T-helper 17 cell (primary cell): ENCODE measurements around the gene ACER2. TPM values are rescaled to one million over a fixed set of nuclear protein-coding genes. Genes with fewer than 3 reads are reported as not detected.
"Not testable (repeated sequence)": the region's sequence is repeated elsewhere in the genome, so short reads cannot be mapped to it uniquely, and the experiment has no call there.

ENCODE experiments used
- ATAC-seq: fragments of 150-1000 bp; cut with Tn5 transposase; 2 replicates; pipeline ENCODE4 v1.10.0; 2021; ENCODE audit warnings: mild to moderate bottlenecking, moderate library complexity
- DNase-seq, 3 donors: peaks; one replicate each; pipeline versions ENCODE4 v3.0.0 to v3.0.0-alpha.2; 2020 to 2021
- H3K9me3 ChIP-seq: one replicate; pipeline ENCODE4 v1.7.0; 2013; ENCODE audit warnings: low read length, mild to moderate bottlenecking; ENCODE audit not compliant: control insufficient read depth, poor library complexity, severe bottlenecking
- H3K27ac Mint-ChIP-seq: one replicate; pipeline ENCODE4 v1.8.0; 2022; ENCODE audit warnings: mild to moderate bottlenecking, moderate library complexity, mixed read lengths
- H3K27me3 Mint-ChIP-seq: one replicate; pipeline ENCODE4 v1.8.0; 2022; ENCODE audit warnings: mixed read lengths
- H3K36me3 Mint-ChIP-seq: one replicate; pipeline ENCODE4 v1.8.0; 2022; ENCODE audit warnings: low read depth, mixed read lengths
- H3K4me1 Mint-ChIP-seq: one replicate; pipeline ENCODE4 v1.8.0; 2022; ENCODE audit warnings: mild to moderate bottlenecking, mixed read lengths
- H3K4me3 Mint-ChIP-seq: one replicate; pipeline ENCODE4 v1.8.0; 2022; ENCODE audit warnings: mild to moderate bottlenecking, moderate library complexity, mixed read lengths
- total RNA-seq, 4 donors: library from RNA in 2 of 4; stranded (reverse) in 2 of 4; gene quantifications; one replicate each; pipeline ENCODE4 v1.2.3 and lab custom pipeline; 2022 to 2026

Gene ACER2
- total RNA-seq, 2 donors from 2014 or later, result 1.8 to 7.8 TPM

- Mint-ChIP-seq H3K27ac (no peak overlapping the region), H3K4me3 (no peak overlapping the region), H3K36me3 (peaks cover 2% of the 10 kb centered on the region), H3K27me3 (peaks cover 10% of the 10 kb centered on the region), H3K4me1 (peaks cover 2% of the 10 kb centered on the region)
- no peak for DNase-seq
- H3K9me3 ChIP-seq, result no peaks in the 10 kb centered on the region
- no peak for ATAC-seq
Observed at GRCh38 chr9:19385786-19386501, 22.9 kb upstream of the ACER2 start.

DNA sequence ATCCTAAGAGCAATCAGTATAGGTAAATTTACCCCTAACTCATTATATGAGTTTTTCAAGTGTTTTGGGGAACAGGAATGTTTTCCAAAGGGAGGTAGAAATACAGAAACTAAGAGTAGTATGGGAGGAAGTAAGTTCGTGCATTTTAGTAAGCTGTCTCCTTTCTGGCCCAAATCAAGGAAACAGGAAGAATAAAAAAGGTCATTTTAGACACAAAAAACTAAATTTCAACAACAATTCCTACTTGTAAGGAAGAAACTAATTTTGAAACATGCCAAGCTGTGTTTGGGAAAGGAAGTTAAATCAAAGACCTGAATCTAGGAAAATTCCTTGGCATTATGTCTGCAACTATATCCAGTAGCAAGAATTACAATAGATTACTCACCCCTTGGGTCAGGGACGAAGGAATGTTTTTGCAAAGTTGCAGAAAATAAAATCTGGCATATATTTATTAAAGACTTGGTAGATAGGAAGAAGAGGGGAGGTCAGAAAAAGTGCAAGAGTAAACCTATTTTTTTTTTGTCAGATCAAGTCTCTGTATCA is 22.2 kb upstream of the ACER2 start:
- H3K4me1 Mint-ChIP-seq, result no peaks in the 10 kb centered on the region
- H3K27ac Mint-ChIP-seq, result no peak overlapping the region
- no peak overlapping the region for H3K4me3 Mint-ChIP-seq
- peaks cover 2% of the 10 kb centered on the region for H3K36me3 Mint-ChIP-seq
- ATAC-seq (no peak), DNase-seq (no peak)
- peaks cover 10% of the 10 kb centered on the region for H3K27me3 Mint-ChIP-seq
- H3K9me3 ChIP-seq, result no peaks in the 10 kb centered on the region

GRCh38 chr9:19387317-19387716 is 21.5 kb upstream of the ACER2 start:
- Mint-ChIP-seq H3K4me1 (no peaks in the 10 kb centered on the region), H3K4me3 (no peak overlapping the region), H3K27ac (no peak overlapping the region), H3K27me3 (peaks cover 10% of the 10 kb centered on the region), H3K36me3 (peaks cover 2% of the 10 kb centered on the region)
- ATAC-seq, result no peak
- no peak for DNase-seq
- no peaks in the 10 kb centered on the region for H3K9me3 ChIP-seq

- not testable (repeated sequence) for ATAC-seq, DNase-seq, H3K4me3 Mint-ChIP-seq, H3K4me1 Mint-ChIP-seq, H3K9me3 ChIP-seq, H3K27ac Mint-ChIP-seq, H3K36me3 Mint-ChIP-seq
- H3K27me3 Mint-ChIP-seq, result peaks cover 10% of the 10 kb centered on the region
Observed at GRCh38 chr9:19389539-19389938, 19.3 kb upstream of the ACER2 start.

- H3K9me3 ChIP-seq, result no peaks in the 10 kb centered on the region
- ATAC-seq (no peak), DNase-seq (no peak)
- H3K27ac Mint-ChIP-seq, result peak overlapping the region; percentile 54
- peaks cover 7% of the 10 kb centered on the region for H3K4me1 Mint-ChIP-seq
- H3K36me3 Mint-ChIP-seq, result no peaks in the 10 kb centered on the region
- no peak overlapping the region for H3K4me3 Mint-ChIP-seq
- H3K27me3 Mint-ChIP-seq, result no peaks in the 10 kb centered on the region
Observed at GRCh38 chr9:19397845-19398244, 11.0 kb upstream of the ACER2 start.

- not testable (repeated sequence) for H3K4me3 Mint-ChIP-seq, H3K36me3 Mint-ChIP-seq, DNase-seq, H3K9me3 ChIP-seq, ATAC-seq, H3K27ac Mint-ChIP-seq, H3K4me1 Mint-ChIP-seq, H3K27me3 Mint-ChIP-seq
Observed at GRCh38 chr9:19403231-19403630, 5.6 kb upstream of the ACER2 start.

GRCh38 chr9:19404283-19405075 is 4.3 kb upstream of the ACER2 start:
- DNase-seq (no peak), ATAC-seq (no peak)
- Mint-ChIP-seq H3K27ac (no peak overlapping the region), H3K4me1 (peaks cover 9% of the 10 kb centered on the region), H3K27me3 (no peaks in the 10 kb centered on the region), H3K36me3 (no peaks in the 10 kb centered on the region), H3K4me3 (no peak overlapping the region)
- no peaks in the 10 kb centered on the region for H3K9me3 ChIP-seq

DNA sequence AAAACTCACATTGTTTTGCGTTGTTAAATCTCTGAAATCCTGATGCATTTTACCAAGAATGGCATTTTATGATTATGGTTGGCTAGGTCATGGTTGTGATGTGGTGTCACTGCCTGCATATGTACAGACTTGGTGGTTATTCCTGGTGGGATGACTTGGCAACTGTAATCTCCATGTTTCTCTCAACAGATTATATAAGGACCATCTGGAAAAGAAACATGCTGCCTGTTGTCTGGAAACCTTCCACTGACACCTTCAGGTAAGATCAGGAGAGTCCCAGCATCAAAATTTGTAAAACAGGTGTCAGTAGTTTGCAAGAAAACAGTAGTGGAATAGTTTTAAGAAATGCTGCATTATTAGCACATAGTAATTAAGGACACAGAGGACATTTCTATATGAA is 3.0 kb upstream of the ACER2 start:
- DNase-seq (no peak), ATAC-seq (no peak)
- Mint-ChIP-seq H3K4me3 (no peak overlapping the region), H3K27ac (no peak overlapping the region), H3K4me1 (peaks cover 12% of the 10 kb centered on the region), H3K36me3 (no peaks in the 10 kb centered on the region), H3K27me3 (no peaks in the 10 kb centered on the region)
- H3K9me3 ChIP-seq, result no peaks in the 10 kb centered on the region

- Mint-ChIP-seq H3K4me1 (peaks cover 14% of the 10 kb centered on the region), H3K27me3 (no peaks in the 10 kb centered on the region), H3K4me3 (peak overlapping the region; percentile 96), H3K27ac (peak overlapping the region; percentile 47), H3K36me3 (no peaks in the 10 kb centered on the region)
- H3K9me3 ChIP-seq, result no peaks in the 10 kb centered on the region
- no peak for ATAC-seq
- DNase-seq, result peak in 1 of 3 donors; percentile 9
Observed at GRCh38 chr9:19408316-19408692, 505 bp upstream of the ACER2 start.

- ATAC-seq, result no peak
Observed at GRCh38 chr9:19409401-19410194, 789 bp downstream of the ACER2 start.

DNA sequence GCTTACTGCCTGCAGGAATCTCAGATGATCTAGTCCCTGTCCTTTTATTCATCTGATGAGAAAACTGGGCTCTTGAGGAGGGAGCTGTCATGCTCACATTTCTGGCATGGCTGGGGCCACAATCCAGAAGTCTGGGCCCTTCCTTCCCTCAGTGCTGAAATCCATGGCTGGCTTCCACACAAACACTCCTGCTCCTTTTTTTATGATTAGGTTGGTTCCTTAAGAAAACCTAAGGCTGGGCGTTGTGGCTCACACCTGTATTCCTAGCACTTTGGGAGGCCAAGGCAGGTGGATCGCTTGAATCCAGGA is 1.3 kb downstream of the ACER2 start:
- DNase-seq (no peak), ATAC-seq (no peak)
- no peak overlapping the region for H3K27ac Mint-ChIP-seq

More at GRCh38 chr9:19409401-19410194, 789 bp downstream of the ACER2 start:
- Mint-ChIP-seq H3K27ac (no peak overlapping the region), H3K36me3 (no peaks in the 10 kb centered on the region), H3K4me3 (peak overlapping the region; percentile 96), H3K4me1 (peaks cover 16% of the 10 kb centered on the region), H3K27me3 (no peaks in the 10 kb centered on the region)
- DNase-seq, result no peak
- H3K9me3 ChIP-seq, result no peaks in the 10 kb centered on the region

GRCh38 chr9:19410594-19410993 is 1.8 kb downstream of the ACER2 start:
- H3K27ac Mint-ChIP-seq, result no peak overlapping the region
- no peak for ATAC-seq

More for the DNA sequence above, 1.3 kb downstream of the ACER2 start:
- peaks cover 16% of the 10 kb centered on the region for H3K4me1 Mint-ChIP-seq
- no peaks in the 10 kb centered on the region for H3K27me3 Mint-ChIP-seq
- H3K4me3 Mint-ChIP-seq, result peak overlapping the region; percentile 96
- H3K9me3 ChIP-seq, result no peaks in the 10 kb centered on the region
- H3K36me3 Mint-ChIP-seq, result no peaks in the 10 kb centered on the region

DNA sequence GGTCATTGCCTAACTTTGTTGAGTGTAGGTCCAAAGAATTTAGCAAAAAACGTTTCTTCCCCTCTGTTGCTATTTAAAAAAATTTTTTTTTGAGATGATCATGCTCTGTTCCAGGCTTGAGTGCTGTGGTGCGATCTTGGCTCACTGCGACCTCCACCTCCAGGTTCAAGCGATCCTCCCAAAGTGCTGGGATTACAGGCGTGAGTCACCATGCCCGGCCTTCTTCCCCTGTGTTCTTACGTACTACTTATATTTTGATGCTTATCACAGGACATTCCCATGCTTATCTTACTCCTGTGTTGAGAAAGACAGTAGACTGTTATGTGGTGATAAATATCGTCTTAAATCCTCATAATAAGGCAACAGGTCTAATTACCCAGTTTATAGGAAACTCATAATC is 2.5 kb downstream of the ACER2 start:
- H3K36me3 Mint-ChIP-seq, result no peaks in the 10 kb centered on the region
- H3K27me3 Mint-ChIP-seq, result no peaks in the 10 kb centered on the region
- peaks cover 16% of the 10 kb centered on the region for H3K4me1 Mint-ChIP-seq
- H3K4me3 Mint-ChIP-seq, result no peak overlapping the region
- no peak for ATAC-seq
- no peak overlapping the region for H3K27ac Mint-ChIP-seq
- H3K9me3 ChIP-seq, result no peaks in the 10 kb centered on the region
- DNase-seq, result no peak

More at GRCh38 chr9:19410594-19410993, 1.8 kb downstream of the ACER2 start:
- Mint-ChIP-seq H3K4me1 (peaks cover 16% of the 10 kb centered on the region), H3K4me3 (no peak overlapping the region), H3K27me3 (no peaks in the 10 kb centered on the region), H3K36me3 (no peaks in the 10 kb centered on the region)
- no peak for DNase-seq
- H3K9me3 ChIP-seq, result no peaks in the 10 kb centered on the region
